Motor neuron (in vitro differentiated cells): Measurements from ENCODE around the gene AP1S1. TPM values are rescaled to one million over a fixed set of nuclear protein-coding genes. Genes with fewer than 3 reads are reported as not detected.
"Not testable (repeated sequence)": the region's sequence is repeated elsewhere in the genome, so short reads cannot be mapped to it uniquely, and the experiment has no call there.

Source experiments
- ATAC-seq, 8 experiments: fragments of 200-7000 bp; cut with Tn5 transposase; replicated peaks in 6 of 8; 2 replicates each; pipeline ENCODE4 v1.8.0; 2021; ENCODE audit warnings: mild to moderate bottlenecking in 8 of 8, moderate library complexity in 8 of 8
- H3K27ac ChIP-seq, 2 donors: fragments of 250-450 bp; sonication (Bioruptor Pico); 2 replicates each; pipeline ENCODE4 v1.9.0; 2021; ENCODE audit warnings: antibody characterized with exemption in 2 of 2, mild to moderate bottlenecking in 2 of 2, moderate library complexity in 1 of 2
- H3K4me1 ChIP-seq, 2 donors: fragments of 250-450 bp; sonication (Bioruptor Pico); replicated peaks in 1 of 2; 2 replicates each; pipeline ENCODE4 v1.6.1; 2021; ENCODE audit warnings: antibody characterized with exemption in 2 of 2, mild to moderate bottlenecking in 2 of 2, moderate library complexity in 1 of 2
- H3K4me3 ChIP-seq, 5 donors: fragments of 250-450 bp; sonication (Bioruptor Pico); 2 replicates each; pipeline ENCODE4 v1.9.0; 2021; ENCODE audit warnings: antibody characterized with exemption in 5 of 5, mild to moderate bottlenecking in 5 of 5, moderate library complexity in 4 of 5
- WGBS, 10 experiments: fragments of 450-650 bp; shearing (Covaris generic); methylation state at CpG; one replicate each; pipeline ENCODE4 v1.0.0; 2022; 5-methylcytosine and 5-hydroxymethylcytosine counted together
- in situ Hi-C, 9 experiments: fragments of 400-800 bp; cut with MboI; loops; one replicate each; pipeline ENCODE4 v1.15.0; 2021; ENCODE audit warnings: low sequenced_read_pairs in 9 of 9, low pct_unique_long_range_greater_than_20kb in 2 of 9; ENCODE audit not compliant: unreplicated experiment in 9 of 9
- total RNA-seq, 8 experiments: library from RNA; unstranded; fragments of 300-600 nt; gene quantifications; 2 replicates each; pipeline versions ENCODE4 v1.2.3 to v1.2.4, GENCODE V29; 2022

AP1S1 gene
- total RNA-seq, 8 experiments from 2014 or later = 46.8 to 135 (median 77.0) TPM

- in situ Hi-C loops, ATAC-seq, H3K27ac ChIP-seq, H3K4me3 ChIP-seq: not testable (repeated sequence)
- WGBS, 10 experiments = 21 to 100% (median 64%) methylated on average over 1 to 9 of the region's 22 CpGs
- H3K4me1 ChIP-seq = peaks cover 0 to 15% of the 10 kb centered on the region in 2 donors
These were observed 49.8 kb downstream of the AP1S1 start for GRCh38 chr7:101203740-101204738.

GRCh38 chr7:101205901-101206664, 51.8 kb downstream of the AP1S1 start:
- Histone ChIP-seq H3K4me3 (no peak overlapping the region), H3K4me1 (peaks cover 0 to 8% of the 10 kb centered on the region in 2 donors), H3K27ac (no peak overlapping the region)
- no peak for ATAC-seq
- 50 to 100% (median 80%) methylated on average over 1 to 10 of the region's 32 CpGs; no CpG with 5 or more reads in 3 of the 10 experiments for WGBS, 10 experiments
- in situ Hi-C loops = no loop called here

- Histone ChIP-seq H3K27ac (no peak overlapping the region), H3K4me3 (no peak overlapping the region), H3K4me1 (peaks cover 0 to 5% of the 10 kb centered on the region in 2 donors)
- peak in 1 of 8 experiments; percentile 15 for ATAC-seq
- in situ Hi-C loops = no loop called here
- WGBS, 10 experiments = 100% methylated on average over 2 of the region's 19 CpGs; no CpG with 5 or more reads in 8 of the 10 experiments
These were observed 52.4 kb downstream of the AP1S1 start for GRCh38 chr7:101206665-101207042.

- 80% methylated on average over 1 of the region's 17 CpGs; no CpG with 5 or more reads in 9 of the 10 experiments for WGBS, 10 experiments
- ATAC-seq = no peak
- Histone ChIP-seq H3K4me3 (no peak overlapping the region), H3K27ac (no peak overlapping the region), H3K4me1 (no peaks in the 10 kb centered on the region)
- in situ Hi-C loops = no loop called here
These were observed 53.2 kb downstream of the AP1S1 start for GRCh38 chr7:101207459-101207858.

GRCh38 chr7:101208794-101209193, 54.5 kb downstream of the AP1S1 start:
- ATAC-seq = no peak
- in situ Hi-C loops = no loop called here
- WGBS, 10 experiments = 58 to 100% (median 97%) methylated on average over 1 to 7 of the region's 14 CpGs; no CpG with 5 or more reads in 6 of the 10 experiments

GRCh38 chr7:101210143-101210542, 55.9 kb downstream of the AP1S1 start:
- Histone ChIP-seq H3K27ac (no peak overlapping the region), H3K4me1 (no peaks in the 10 kb centered on the region), H3K4me3 (no peak overlapping the region)
- peak in 1 of 8 experiments; percentile 11 for ATAC-seq
- 80 to 100% (median 90%) methylated on average over 1 to 3 of the region's 19 CpGs; no CpG with 5 or more reads in 7 of the 10 experiments for WGBS, 10 experiments
- in situ Hi-C loops = no loop called here

More at GRCh38 chr7:101208794-101209193, 54.5 kb downstream of the AP1S1 start:
- no peak overlapping the region for H3K4me3 ChIP-seq
- H3K4me1 ChIP-seq = no peaks in the 10 kb centered on the region
- no peak overlapping the region for H3K27ac ChIP-seq

Other genes starting within 250 kb of the AP1S1 start
- gene MUC3A, start 204.9 kb upstream of the AP1S1 start, total RNA-seq = 1 to 10 TPM in 2 of 8 experiments, under 1 TPM in 5, not detected in 1; 0.11 to 2.2 (median 0.72) TPM
- gene MUC12, start 184.9 kb upstream of the AP1S1 start, total RNA-seq = 1 to 10 TPM in 7 of 8 experiments, under 1 TPM in 1; 0.43 to 9.6 (median 1.9) TPM
- 1 to 10 TPM in 1 of 8 experiments, under 1 TPM in 6, not detected in 1; 0.04 to 1.2 (median 0.17) TPM for gene MUC17, start 134.4 kb upstream of the AP1S1 start, total RNA-seq
- gene TRIM56, start 69.0 kb upstream of the AP1S1 start, total RNA-seq = 10 to 100 TPM in 4 of 8 experiments, 1 to 10 TPM in 4; 1.4 to 20.0 (median 7.2) TPM
- 100 to 1,000 TPM in 1 of 8 experiments, 10 to 100 TPM in 1, 1 to 10 TPM in 2, under 1 TPM in 4; 0.05 to 128 (median 0.93) TPM for gene SERPINE1, start 27.4 kb upstream of the AP1S1 start, total RNA-seq
- gene VGF, start 11.1 kb downstream of the AP1S1 start, total RNA-seq = 100 to 1,000 TPM in 1 of 8 experiments, 10 to 100 TPM in 4, 1 to 10 TPM in 1, under 1 TPM in 2; 0.36 to 101 (median 13.7) TPM
- 1 to 10 TPM in 5 of 8 experiments, under 1 TPM in 2, not detected in 1; 0.59 to 4.4 (median 1.6) TPM for gene NAT16, start 25.8 kb downstream of the AP1S1 start, total RNA-seq
- under 1 TPM in 2 of 8 experiments, not detected in 6; 0.15 to 0.62 TPM for gene MOGAT3, start 46.6 kb downstream of the AP1S1 start, total RNA-seq
- 10 to 100 TPM; 10.9 to 97.3 (median 28.1) TPM for gene PLOD3, start 63.1 kb downstream of the AP1S1 start, total RNA-seq
- gene ZNHIT1, start 63.7 kb downstream of the AP1S1 start, total RNA-seq = 100 to 1,000 TPM in 4 of 8 experiments, 10 to 100 TPM in 4; 73.6 to 132 (median 97.9) TPM
- 10 to 100 TPM in 1 of 8 experiments, 1 to 10 TPM in 7; 2.5 to 12.2 (median 4.8) TPM for gene CLDN15, start 83.3 kb downstream of the AP1S1 start, total RNA-seq
- 100 to 1,000 TPM; 137 to 231 (median 187) TPM for gene FIS1, start 90.6 kb downstream of the AP1S1 start, total RNA-seq
- gene IFT22, start 167.3 kb downstream of the AP1S1 start, total RNA-seq = 10 to 100 TPM; 17.9 to 94.9 (median 33.5) TPM
- 10 to 100 TPM in 5 of 8 experiments, 1 to 10 TPM in 1, under 1 TPM in 1, not detected in 1; 0.87 to 50.5 (median 11.1) TPM for gene COL26A1, start 208.4 kb downstream of the AP1S1 start, total RNA-seq